ENCODE results near the gene TBCE.

DNA sequence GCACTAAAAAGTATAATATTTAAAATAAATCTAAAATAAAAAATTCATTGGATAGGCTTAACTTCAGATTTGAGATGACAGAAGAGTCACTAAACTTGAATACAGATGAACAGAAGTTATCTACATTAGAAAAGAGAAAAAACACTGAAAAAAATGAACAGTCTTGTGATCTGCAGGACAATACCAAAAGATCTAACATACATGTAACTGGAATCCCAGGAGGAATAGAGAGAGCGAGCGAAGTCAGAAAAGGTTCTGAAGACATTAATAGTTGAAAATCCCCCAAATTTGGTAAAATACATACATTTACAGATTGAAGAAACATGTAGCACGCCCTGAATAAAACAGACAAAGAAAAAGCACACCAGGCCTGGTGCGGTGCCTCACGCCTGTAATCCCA, 115.9 kb downstream of the TBCE start:
- TF ChIP-seq, protein P1, sequence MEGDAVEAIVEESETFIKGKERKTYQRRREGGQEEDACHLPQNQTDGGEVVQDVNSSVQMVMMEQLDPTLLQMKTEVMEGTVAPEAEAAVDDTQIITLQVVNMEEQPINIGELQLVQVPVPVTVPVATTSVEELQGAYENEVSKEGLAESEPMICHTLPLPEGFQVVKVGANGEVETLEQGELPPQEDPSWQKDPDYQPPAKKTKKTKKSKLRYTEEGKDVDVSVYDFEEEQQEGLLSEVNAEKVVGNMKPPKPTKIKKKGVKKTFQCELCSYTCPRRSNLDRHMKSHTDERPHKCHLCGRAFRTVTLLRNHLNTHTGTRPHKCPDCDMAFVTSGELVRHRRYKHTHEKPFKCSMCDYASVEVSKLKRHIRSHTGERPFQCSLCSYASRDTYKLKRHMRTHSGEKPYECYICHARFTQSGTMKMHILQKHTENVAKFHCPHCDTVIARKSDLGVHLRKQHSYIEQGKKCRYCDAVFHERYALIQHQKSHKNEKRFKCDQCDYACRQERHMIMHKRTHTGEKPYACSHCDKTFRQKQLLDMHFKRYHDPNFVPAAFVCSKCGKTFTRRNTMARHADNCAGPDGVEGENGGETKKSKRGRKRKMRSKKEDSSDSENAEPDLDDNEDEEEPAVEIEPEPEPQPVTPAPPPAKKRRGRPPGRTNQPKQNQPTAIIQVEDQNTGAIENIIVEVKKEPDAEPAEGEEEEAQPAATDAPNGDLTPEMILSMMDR (conservative IDR thresholded peaks at IDR 0.05 in 1 of 2, IDR thresholded peaks at IDR 0.05 in 1 of 2; ENCODE audit: extremely low read depth in 1 of 2, insufficient read depth in 1 of 2, low read depth in 1 of 2, low read length in 2 of 2) = no peak
- no peak for TF ChIP-seq EZH2 (IDR thresholded peaks at IDR 0.05; ENCODE audit: borderline replicate concordance, low read length)
